K562 (cell line): ENCODE results near the gene SYT7. TPM values are rescaled to one million over a fixed set of nuclear protein-coding genes. Genes with fewer than 3 reads are reported as not detected.

Experiments used
- BRF1 ChIP-seq: IDR thresholded peaks from 3 replicates; pipeline ENCODE4 v1.6.1; 2011; ENCODE audit warnings: borderline replicate concordance, mild to moderate bottlenecking; ENCODE audit not compliant: insufficient read length; ENCODE audit errors: extremely low read depth
- CCAR2 ChIP-seq: fragments of 200-400 bp; formaldehyde crosslinking; IDR thresholded peaks from 2 replicates; pipeline ENCODE4 v1.6.1; 2017; ENCODE audit warnings: mild to moderate bottlenecking, low read depth, low read length
- CHCHD3 ChIP-seq: fragments of 250-450 bp; sonication (Bioruptor Pico); IDR thresholded peaks from 2 replicates; pipeline ENCODE4 v2.1.2; 2022; ENCODE audit warnings: mild to moderate bottlenecking
- GABPB2 ChIP-seq: fragments of 250-450 bp; sonication (Bioruptor Pico); conservative IDR thresholded peaks from 2 replicates; pipeline ENCODE4 v1.5.1; 2021; ENCODE audit warnings: mild to moderate bottlenecking
- HINFP ChIP-seq: fragments of 450-650 bp; conservative IDR thresholded peaks from 2 replicates; pipeline ENCODE4 v1.6.1; 2016; ENCODE audit warnings: missing genetic modification characterization, low read depth, mild to moderate bottlenecking, control low read depth, missing compliant biosample characterization
- KLF6 ChIP-seq: fragments of 250-450 bp; sonication (Bioruptor Pico); IDR thresholded peaks from 2 replicates; pipeline ENCODE4 v1.4.0; 2020; ENCODE audit warnings: mild to moderate bottlenecking, moderate library complexity, borderline replicate concordance
- MXI1 ChIP-seq: IDR thresholded peaks from 2 replicates; pipeline ENCODE4 v1.6.1; 2011; ENCODE audit warnings: low read depth, mild to moderate bottlenecking, improper control_type of control experiment, low read length
- RAD51 ChIP-seq: fragments of 450-650 bp; IDR thresholded peaks from 2 replicates; pipeline ENCODE4 v1.7.1; 2016; ENCODE audit warnings: low read depth, mild to moderate bottlenecking, borderline replicate concordance
- SPI1 ChIP-seq: IDR thresholded peaks from 2 replicates; pipeline ENCODE4 v1.6.1; 2011; ENCODE audit warnings: low read depth, low read length, control low read depth, borderline replicate concordance
- ZBTB5 ChIP-seq: fragments of 450-650 bp; IDR thresholded peaks from 2 replicates; pipeline ENCODE4 v1.6.1; 2017; ENCODE audit warnings: antibody characterized with exemption
- ZKSCAN8 ChIP-seq: fragments of 200-800 bp; sonication (Bioruptor generic); IDR thresholded peaks from 2 replicates; pipeline ENCODE4 v1.6.1; 2016; ENCODE audit warnings: missing genetic modification characterization, missing compliant biosample characterization
- ZNF586 ChIP-seq: fragments of 450-650 bp; formaldehyde crosslinking; conservative IDR thresholded peaks from 2 replicates; pipeline ENCODE4 v1.4.0; 2020; ENCODE audit warnings: mild to moderate bottlenecking, moderate library complexity
- ZNF644 ChIP-seq: fragments of 200-800 bp; sonication (Bioruptor generic); IDR thresholded peaks from 2 replicates; pipeline ENCODE4 v1.6.1; 2016; ENCODE audit warnings: low read depth, missing genetic modification characterization, missing compliant biosample characterization
- ZNF766 ChIP-seq: fragments of 200-800 bp; sonication (Bioruptor generic); conservative IDR thresholded peaks from 2 replicates; pipeline ENCODE4 v1.6.1; 2016; ENCODE audit warnings: missing genetic modification characterization, missing compliant biosample characterization
- ZNF778 ChIP-seq: fragments of 450-650 bp; formaldehyde crosslinking; IDR thresholded peaks from 2 replicates; pipeline ENCODE4 v1.4.0; 2020; ENCODE audit warnings: mild to moderate bottlenecking, moderate library complexity
- polyA plus RNA-seq, 8 experiments: library from polyadenylated mRNA; depleted of rRNA in 4 of 8; stranded (reverse) in 5 of 8; unstranded in 3 of 8; fragments of >200 nt; fragmentation: Nextera tagmentation in 2 of 8; fragmentation: Illumina TruSeq in 1 of 8; extraction: Ambion mirVana in 2 of 8; extraction: Trizol in 1 of 8; gene quantifications; 2 replicates each; pipeline versions ENCODE4 v1.2.1 to v1.2.3, GENCODE V29; 2011 to 2014; ENCODE audit warnings: inconsistent platforms in 1 of 8, missing spikeins in 1 of 8
- total RNA-seq, 7 experiments: library from RNA; depleted of rRNA in 6 of 7; stranded (reverse); fragments of >200 nt in 6 of 7; fragmentation: Illumina TruSeq in 2 of 7; extraction: Trizol in 2 of 7; gene quantifications; 2 replicates each; pipeline versions ENCODE4 v1.2.1 to v1.2.3, GENCODE V29; 2011 to 2021; ENCODE audit warnings: low replicate concordance in 1 of 7
- TF ChIP-seq, protein P1 (sequence below): fragments of 450-650 bp; IDR thresholded peaks from 2 replicates; pipeline ENCODE4 v1.6.1; 2016; ENCODE audit warnings: low read depth

Gene SYT7
- total and polyA plus RNA-seq, 9 of the 15 experiments (the other 6 are each of a cell fraction or from before 2014, with no cell fraction given): 0.01 to 0.51 (median 0.16) TPM; not detected in 1

- TF ChIP-seq CCAR2 (no peak), KLF6 (CRISPR knock-in tag) (peak; percentile 86; the same call in 1 of the 2 replicates), ZNF586 (CRISPR knock-in tag) (no peak), ZBTB5 (no peak), ZNF778 (CRISPR knock-in tag) (no peak), RAD51 (no peak), HINFP (tag) (peak; percentile 69; the same call in 1 of the 2 replicates), ZKSCAN8 (CRISPR knock-in tag) (peak; percentile 79; the same call in 1 of the 2 replicates), SPI1 (no peak), BRF1 (no peak), MXI1 (peak; percentile 100), ZNF644 (tag) (peak; percentile 99), CHCHD3 (no peak), ZNF766 (CRISPR knock-in tag) (peak; percentile 99), GABPB2 (CRISPR knock-in tag) (no peak)
- TF ChIP-seq, protein P1, sequence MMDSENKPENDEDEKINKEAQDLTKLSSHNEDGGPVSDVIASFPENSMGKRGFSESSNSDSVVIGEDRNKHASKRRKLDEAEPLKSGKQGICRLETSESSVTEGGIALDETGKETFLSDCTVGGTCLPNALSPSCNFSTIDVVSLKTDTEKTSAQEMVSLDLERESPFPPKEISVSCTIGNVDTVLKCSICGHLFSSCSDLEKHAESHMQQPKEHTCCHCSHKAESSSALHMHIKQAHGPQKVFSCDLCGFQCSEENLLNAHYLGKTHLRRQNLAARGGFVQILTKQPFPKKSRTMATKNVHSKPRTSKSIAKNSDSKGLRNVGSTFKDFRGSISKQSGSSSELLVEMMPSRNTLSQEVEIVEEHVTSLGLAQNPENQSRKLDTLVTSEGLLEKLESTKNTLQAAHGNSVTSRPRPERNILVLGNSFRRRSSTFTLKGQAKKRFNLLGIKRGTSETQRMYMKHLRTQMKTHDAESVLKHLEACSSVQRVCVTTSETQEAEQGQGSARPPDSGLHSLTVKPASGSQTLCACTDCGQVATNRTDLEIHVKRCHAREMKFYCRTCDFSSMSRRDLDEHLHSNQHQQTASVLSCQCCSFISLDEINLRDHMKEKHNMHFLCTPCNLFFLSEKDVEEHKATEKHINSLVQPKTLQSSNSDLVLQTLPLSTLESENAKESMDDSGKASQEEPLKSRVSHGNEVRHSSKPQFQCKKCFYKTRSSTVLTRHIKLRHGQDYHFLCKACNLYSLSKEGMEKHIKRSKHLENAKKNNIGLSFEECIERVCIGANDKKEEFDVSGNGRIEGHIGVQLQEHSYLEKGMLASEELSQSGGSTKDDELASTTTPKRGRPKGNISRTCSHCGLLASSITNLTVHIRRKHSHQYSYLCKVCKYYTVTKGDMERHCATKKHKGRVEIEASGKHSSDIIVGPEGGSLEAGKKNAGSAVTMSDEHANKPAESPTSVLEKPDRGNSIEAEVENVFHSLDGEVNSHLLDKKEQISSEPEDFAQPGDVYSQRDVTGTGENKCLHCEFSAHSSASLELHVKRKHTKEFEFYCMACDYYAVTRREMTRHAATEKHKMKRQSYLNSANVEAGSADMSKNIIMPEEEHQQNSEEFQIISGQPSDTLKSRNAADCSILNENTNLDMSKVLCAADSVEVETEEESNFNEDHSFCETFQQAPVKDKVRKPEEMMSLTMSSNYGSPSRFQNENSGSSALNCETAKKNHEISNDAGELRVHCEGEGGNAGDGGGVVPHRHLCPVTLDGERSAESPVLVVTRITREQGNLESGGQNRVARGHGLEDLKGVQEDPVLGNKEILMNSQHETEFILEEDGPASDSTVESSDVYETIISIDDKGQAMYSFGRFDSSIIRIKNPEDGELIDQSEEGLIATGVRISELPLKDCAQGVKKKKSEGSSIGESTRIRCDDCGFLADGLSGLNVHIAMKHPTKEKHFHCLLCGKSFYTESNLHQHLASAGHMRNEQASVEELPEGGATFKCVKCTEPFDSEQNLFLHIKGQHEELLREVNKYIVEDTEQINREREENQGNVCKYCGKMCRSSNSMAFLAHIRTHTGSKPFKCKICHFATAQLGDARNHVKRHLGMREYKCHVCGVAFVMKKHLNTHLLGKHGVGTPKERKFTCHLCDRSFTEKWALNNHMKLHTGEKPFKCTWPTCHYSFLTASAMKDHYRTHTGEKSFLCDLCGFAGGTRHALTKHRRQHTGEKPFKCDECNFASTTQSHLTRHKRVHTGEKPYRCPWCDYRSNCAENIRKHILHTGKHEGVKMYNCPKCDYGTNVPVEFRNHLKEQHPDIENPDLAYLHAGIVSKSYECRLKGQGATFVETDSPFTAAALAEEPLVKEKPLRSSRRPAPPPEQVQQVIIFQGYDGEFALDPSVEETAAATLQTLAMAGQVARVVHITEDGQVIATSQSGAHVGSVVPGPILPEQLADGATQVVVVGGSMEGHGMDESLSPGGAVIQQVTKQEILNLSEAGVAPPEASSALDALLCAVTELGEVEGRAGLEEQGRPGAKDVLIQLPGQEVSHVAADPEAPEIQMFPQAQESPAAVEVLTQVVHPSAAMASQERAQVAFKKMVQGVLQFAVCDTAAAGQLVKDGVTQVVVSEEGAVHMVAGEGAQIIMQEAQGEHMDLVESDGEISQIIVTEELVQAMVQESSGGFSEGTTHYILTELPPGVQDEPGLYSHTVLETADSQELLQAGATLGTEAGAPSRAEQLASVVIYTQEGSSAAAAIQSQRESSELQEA: no peak
Observed at GRCh38 chr11:61567286-61568061, 13.4 kb downstream of the SYT7 start (continued).
